Transverse colon (tissue), 4 donors: ENCODE measurements around the gene XRCC4. TPM values are rescaled to one million over a fixed set of nuclear protein-coding genes. Genes with fewer than 3 reads are reported as not detected.
"Not testable (repeated sequence)": the region's sequence is repeated elsewhere in the genome, so short reads cannot be mapped to it uniquely, and the experiment has no call there.

Experiments used
- DNase-seq: peaks from one replicate; pipeline ENCODE4 v3.0.0-alpha.2; 2019
- H3K27ac ChIP-seq, 4 donors: fragments of 200-600 bp; sonication (generic); 2 replicates each; pipeline ENCODE4 v1.5.1; 2016 to 2018; ENCODE audit warnings: inconsistent platforms in 4 of 4
- H3K27me3 ChIP-seq: fragments of 200-600 bp; sonication (generic); 2 replicates; pipeline ENCODE4 v1.5.1; 2017; ENCODE audit warnings: inconsistent platforms
- H3K36me3 ChIP-seq, 4 donors: fragments of 200-600 bp; sonication (generic); 2 replicates each; pipeline ENCODE4 v1.5.1; 2017 to 2019; ENCODE audit warnings: inconsistent platforms in 4 of 4
- H3K4me1 ChIP-seq, 4 donors: fragments of 200-600 bp; sonication (generic); 2 replicates each; pipeline ENCODE4 v1.5.1; 2017 to 2020; ENCODE audit warnings: inconsistent platforms in 4 of 4
- H3K4me3 ChIP-seq, 4 donors: fragments of 200-600 bp; sonication (generic); 1 replicate in 1 of 4; 2 replicates in 3 of 4; pipeline versions ENCODE4 v1.5.1 to v1.6.1; 2017 to 2019; ENCODE audit warnings: inconsistent platforms in 4 of 4
- H3K9me3 ChIP-seq, 2 donors: fragments of 200-600 bp; sonication (generic); 2 replicates each; pipeline ENCODE4 v1.5.1; 2017 to 2019; ENCODE audit warnings: inconsistent platforms in 2 of 2
- CTCF ChIP-seq, 5 experiments: fragments of 200-600 bp in 3 of 5; fragments of 450-650 bp in 2 of 5; sonication (generic) in 3 of 5; IDR thresholded peaks; 1 replicate in 2 of 5; 2 replicates in 3 of 5; pipeline ENCODE4 v1.5.1; 2016 to 2017; ENCODE audit warnings: antibody characterized with exemption in 5 of 5, inconsistent platforms in 3 of 5, mild to moderate bottlenecking in 2 of 5, moderate library complexity in 1 of 5
- EP300 ChIP-seq: sonication (generic); formaldehyde crosslinking; IDR thresholded peaks from one replicate; pipeline ENCODE4 v1.6.1; 2017; ENCODE audit warnings: antibody characterized with exemption, low read depth
- POLR2A ChIP-seq: fragments of 450-650 bp; IDR thresholded peaks from one replicate; pipeline ENCODE4 v1.6.1; 2016; ENCODE audit warnings: antibody characterized with exemption, mild to moderate bottlenecking, moderate library complexity
- POLR2AphosphoS5 ChIP-seq, 3 donors: sonication (generic); formaldehyde crosslinking; IDR thresholded peaks; one replicate each; pipeline ENCODE4 v1.6.1; 2016; ENCODE audit warnings: antibody characterized with exemption in 3 of 3
- WGBS, 2 donors: methylation state at CpG; one replicate each; pipeline ENCODE4 v1.1.5; 2018; ENCODE audit warnings: low coverage in 1 of 2; 5-methylcytosine and 5-hydroxymethylcytosine counted together
- in situ Hi-C, 4 donors: fragments of 200-750 bp; cut with MboI; loops; one replicate each; pipeline versions ENCODE4 v1.15.0 to v1.15.1; 2017; ENCODE audit warnings: low sequenced_read_pairs in 3 of 4, low pct_ligation_motif_present in 1 of 4, low pct_unique_long_range_greater_than_20kb in 1 of 4
- intact Hi-C: fragments of 100-400 bp; cut with DNase I; formaldehyde crosslinking; loops from one replicate; pipeline ENCODE4 v1.15.1; 2023; ENCODE audit warnings: low total_unique reads
- total RNA-seq, 4 donors: library from RNA; depleted of rRNA; stranded (reverse); fragments of >200 nt; gene quantifications; one replicate each; pipeline ENCODE4 v1.1.0, GENCODE V29; 2016

Gene XRCC4
- total RNA-seq, 4 donors from 2014 or later, result 0.60 to 8.1 (median 7.3) TPM; not detected in 1

- DNase-seq, result no peak
- H3K9me3 ChIP-seq, result no peaks in the 10 kb centered on the region
- H3K36me3 ChIP-seq, result no peaks in the 10 kb centered on the region
- TF ChIP-seq POLR2A, result no peak
- no peak for TF ChIP-seq POLR2AphosphoS5 (IDR thresholded peaks at IDR 0.05)
- TF ChIP-seq EP300, result no peak
- no peak for TF ChIP-seq CTCF (IDR thresholded peaks at IDR 0.05)
- intact Hi-C loops, result no loop called here
- H3K4me3 ChIP-seq, result no peak overlapping the region
- no peak overlapping the region for H3K27ac ChIP-seq
- WGBS, 2 donors, result 86% methylated on average over 2 of the region's 2 CpGs
- H3K4me1 ChIP-seq, result no peaks in the 10 kb centered on the region
- H3K27me3 ChIP-seq, result no peaks in the 10 kb centered on the region
- in situ Hi-C loops, result no loop called here
These were observed 176.4 kb downstream of the XRCC4 start for GRCh38 chr5:83253720-83254119.

GRCh38 chr5:83255268-83255667, 177.9 kb downstream of the XRCC4 start:
- H3K27me3 ChIP-seq, result no peaks in the 10 kb centered on the region
- no peak overlapping the region for H3K4me3 ChIP-seq
- no peaks in the 10 kb centered on the region for H3K9me3 ChIP-seq
- intact Hi-C loops, result no loop called here
- no peak for DNase-seq
- no peaks in the 10 kb centered on the region for H3K36me3 ChIP-seq
- WGBS, 2 donors, result 67 to 73% methylated on average over 1 of the region's 1 CpG
- in situ Hi-C loops, result no loop called here
- no peak for TF ChIP-seq EP300
- no peak for TF ChIP-seq POLR2A
- no peak for TF ChIP-seq CTCF (IDR thresholded peaks at IDR 0.05)
- H3K4me1 ChIP-seq, result no peaks in the 10 kb centered on the region
- no peak overlapping the region for H3K27ac ChIP-seq

GRCh38 chr5:83256091-83256780, 178.9 kb downstream of the XRCC4 start:
- Histone ChIP-seq H3K36me3 (no peaks in the 10 kb centered on the region), H3K9me3 (no peaks in the 10 kb centered on the region), H3K27me3 (no peaks in the 10 kb centered on the region), H3K4me1 (no peaks in the 10 kb centered on the region), H3K27ac (no peak overlapping the region), H3K4me3 (no peak overlapping the region)
- 83 to 99% methylated on average over 2 of the region's 2 CpGs for WGBS, 2 donors
- TF ChIP-seq EP300 (no peak), POLR2AphosphoS5 (IDR thresholded peaks at IDR 0.05) (no peak), CTCF (IDR thresholded peaks at IDR 0.05) (no peak), POLR2A (no peak)
- in situ Hi-C loops (no loop called here), intact Hi-C loops (no loop called here)
- no peak for DNase-seq

GRCh38 chr5:83257684-83258083, 180.3 kb downstream of the XRCC4 start:
- WGBS, 2 donors, result 84 to 86% methylated on average over 2 of the region's 2 CpGs
- intact Hi-C loops, H3K9me3 ChIP-seq, H3K4me3 ChIP-seq, H3K27me3 ChIP-seq, H3K36me3 ChIP-seq, H3K4me1 ChIP-seq, DNase-seq, H3K27ac ChIP-seq, in situ Hi-C loops: not testable (repeated sequence)

- in situ Hi-C loops, result no loop called here
- H3K4me3 ChIP-seq, result no peak overlapping the region
- TF ChIP-seq EP300, result no peak
- H3K4me1 ChIP-seq, result no peaks in the 10 kb centered on the region
- 30 to 45% methylated on average over 2 of the region's 2 CpGs for WGBS, 2 donors
- intact Hi-C loops, result no loop called here
- DNase-seq, result no peak
- H3K36me3 ChIP-seq, result no peaks in the 10 kb centered on the region
- no peaks in the 10 kb centered on the region for H3K27me3 ChIP-seq
- no peaks in the 10 kb centered on the region for H3K9me3 ChIP-seq
- H3K27ac ChIP-seq, result no peak overlapping the region
These were observed 188.0 kb downstream of the XRCC4 start for GRCh38 chr5:83265318-83265717.
